T-helper 2 cell treated with Interferon-gamma antibody and Interleukin-4, amounts not matched to agents 5 μg/mL and 100 μg/mL, for 36 hours (primary cell): ENCODE measurements around the gene TCF4.

ENCODE experiments used
- DNase-seq: peaks from one replicate; pipeline ENCODE4 v3.0.0; 2021; ENCODE audit warnings: low spot score
- H3K27ac Mint-ChIP-seq: one replicate; pipeline ENCODE4 v1.8.0; 2021; ENCODE audit warnings: mild to moderate bottlenecking, mixed read lengths
- H3K27me3 Mint-ChIP-seq: one replicate; pipeline ENCODE4 v1.8.0; 2021; ENCODE audit warnings: low read depth, mixed read lengths
- H3K36me3 Mint-ChIP-seq: one replicate; pipeline ENCODE4 v1.8.0; 2021; ENCODE audit warnings: low read depth, mixed read lengths
- H3K4me1 Mint-ChIP-seq: one replicate; pipeline ENCODE4 v1.8.0; 2021; ENCODE audit warnings: low read depth, mixed read lengths
- H3K4me3 Mint-ChIP-seq: one replicate; pipeline ENCODE4 v1.8.0; 2022; ENCODE audit warnings: mild to moderate bottlenecking, moderate library complexity, mixed read lengths
- H3K9me3 Mint-ChIP-seq: one replicate; pipeline ENCODE4 v1.8.0; 2021; ENCODE audit warnings: mixed read lengths

The TCF4 gene

DNA sequence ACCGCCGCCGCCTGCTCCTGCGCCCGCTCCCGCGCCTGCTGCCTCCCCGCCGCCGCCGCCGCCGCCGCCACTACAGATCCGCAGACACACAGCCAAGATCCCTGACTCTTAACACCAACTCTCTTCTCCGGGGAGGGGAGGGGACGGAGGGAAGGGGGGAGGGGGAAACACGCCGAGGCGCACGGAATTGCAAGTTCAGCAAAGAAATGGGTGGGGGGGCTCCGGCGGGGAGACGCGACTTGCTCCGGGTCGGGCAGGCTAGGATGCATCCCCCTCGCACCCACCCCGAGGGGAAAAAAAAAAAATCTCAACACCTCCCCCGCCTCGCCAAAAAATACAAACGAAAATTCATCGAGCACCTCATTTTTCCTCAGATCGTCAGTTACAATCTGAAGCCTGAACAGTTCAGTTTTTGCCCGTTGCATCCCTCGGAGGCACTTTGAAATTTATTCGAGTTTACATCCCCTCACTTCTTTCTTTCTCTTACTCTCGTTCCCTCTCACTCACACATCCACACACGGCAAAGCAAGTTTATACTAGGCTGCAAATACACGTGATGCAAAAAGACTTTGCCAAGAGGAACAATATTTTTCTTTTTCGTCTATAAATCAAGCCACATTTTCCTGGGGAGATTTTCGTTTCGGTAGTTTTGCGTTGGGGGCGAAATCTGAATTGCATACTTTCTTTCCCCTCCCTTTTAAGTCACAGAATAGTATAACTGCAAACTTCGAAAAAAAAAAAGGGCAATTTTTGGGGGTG lies at the start of gene TCF4:
TSS of gene TCF4 (minus strand) at position 82 of the 759 bp plus-strand sequence. CDS start 1,076 bp downstream, outside the sequence.
- H3K36me3 Mint-ChIP-seq = peaks cover 2% of the 10 kb centered on the region
- no peaks in the 10 kb centered on the region for H3K9me3 Mint-ChIP-seq
- H3K27ac Mint-ChIP-seq = peak within 1 kb of the TSS; percentile 87
- DNase-seq = peak; percentile 49
- H3K4me1 Mint-ChIP-seq = peaks cover 26% of the 10 kb centered on the region
- peaks cover 36% of the 10 kb centered on the region for H3K27me3 Mint-ChIP-seq
- peak within 1 kb of the TSS; percentile 91 for H3K4me3 Mint-ChIP-seq

DNA sequence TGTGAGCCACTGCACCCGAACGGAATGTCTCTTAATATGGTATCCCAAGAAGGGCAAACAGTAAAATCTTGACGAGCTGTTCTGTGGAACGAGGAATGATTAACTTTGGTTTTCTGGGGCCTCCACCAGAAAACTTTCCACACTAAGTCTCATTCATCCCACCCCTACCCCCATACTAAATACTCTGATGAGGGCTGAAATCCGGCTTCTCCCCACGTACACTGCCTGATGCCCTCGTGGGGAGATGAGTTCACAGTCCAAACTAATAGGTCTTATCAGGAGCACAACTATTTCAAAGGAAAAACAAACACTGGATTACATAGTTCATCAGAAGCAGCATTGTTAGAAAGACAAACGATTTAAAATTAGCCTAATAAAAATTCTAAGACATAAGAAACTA lies 49.2 kb upstream of the TCF4 start:
- H3K4me3 Mint-ChIP-seq = no peak overlapping the region
- peaks cover 2% of the 10 kb centered on the region for H3K9me3 Mint-ChIP-seq
- no peaks in the 10 kb centered on the region for H3K36me3 Mint-ChIP-seq
- no peaks in the 10 kb centered on the region for H3K4me1 Mint-ChIP-seq
- DNase-seq = no peak
- H3K27me3 Mint-ChIP-seq = no peaks in the 10 kb centered on the region
- no peak overlapping the region for H3K27ac Mint-ChIP-seq

DNA sequence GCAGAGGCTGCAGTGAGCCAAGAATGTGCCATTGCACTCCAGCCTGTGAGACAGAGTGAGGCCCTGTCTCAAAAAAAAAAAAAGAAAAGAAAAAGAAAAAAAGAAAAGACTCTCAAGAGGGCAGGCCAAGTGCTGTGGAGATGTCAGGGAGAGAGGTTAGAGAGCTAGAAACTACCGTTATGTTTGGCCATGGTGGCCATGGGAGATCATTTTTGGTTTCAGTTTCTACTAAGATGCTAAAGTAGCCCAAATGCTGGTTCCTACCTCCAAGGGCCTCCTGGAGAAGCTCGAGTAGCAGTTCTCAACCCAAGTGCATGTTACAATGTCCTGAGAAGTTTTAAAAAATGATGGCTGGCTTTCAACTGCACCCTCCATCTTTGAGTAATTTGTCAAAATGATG lies 47.4 kb upstream of the TCF4 start:
- Mint-ChIP-seq H3K27ac (no peak overlapping the region), H3K36me3 (no peaks in the 10 kb centered on the region), H3K9me3 (peaks cover 2% of the 10 kb centered on the region), H3K27me3 (no peaks in the 10 kb centered on the region), H3K4me3 (no peak overlapping the region), H3K4me1 (no peaks in the 10 kb centered on the region)
- no peak for DNase-seq

DNA sequence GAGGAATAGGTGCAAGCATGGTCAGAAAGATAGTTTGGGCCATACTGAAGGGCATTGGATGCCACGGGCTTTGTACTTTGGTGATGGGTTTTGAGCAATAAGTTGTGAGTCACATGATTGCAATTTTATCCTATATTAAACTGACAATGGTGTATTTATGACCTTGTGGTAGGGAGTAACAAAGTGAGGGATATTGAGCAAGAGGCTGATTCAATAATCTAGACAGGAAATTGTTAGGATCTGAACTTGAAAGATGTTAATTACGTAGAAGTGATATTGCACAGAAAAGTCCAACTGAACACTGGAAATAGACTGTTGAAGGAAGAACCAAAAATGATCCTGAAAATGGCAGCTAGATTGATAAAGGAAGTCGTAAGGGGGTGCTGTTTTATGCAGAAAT lies 46.6 kb upstream of the TCF4 start:
- Mint-ChIP-seq H3K36me3 (no peaks in the 10 kb centered on the region), H3K9me3 (peaks cover 2% of the 10 kb centered on the region), H3K4me3 (no peak overlapping the region), H3K27me3 (no peaks in the 10 kb centered on the region), H3K27ac (no peak overlapping the region), H3K4me1 (no peaks in the 10 kb centered on the region)
- DNase-seq = no peak

DNA sequence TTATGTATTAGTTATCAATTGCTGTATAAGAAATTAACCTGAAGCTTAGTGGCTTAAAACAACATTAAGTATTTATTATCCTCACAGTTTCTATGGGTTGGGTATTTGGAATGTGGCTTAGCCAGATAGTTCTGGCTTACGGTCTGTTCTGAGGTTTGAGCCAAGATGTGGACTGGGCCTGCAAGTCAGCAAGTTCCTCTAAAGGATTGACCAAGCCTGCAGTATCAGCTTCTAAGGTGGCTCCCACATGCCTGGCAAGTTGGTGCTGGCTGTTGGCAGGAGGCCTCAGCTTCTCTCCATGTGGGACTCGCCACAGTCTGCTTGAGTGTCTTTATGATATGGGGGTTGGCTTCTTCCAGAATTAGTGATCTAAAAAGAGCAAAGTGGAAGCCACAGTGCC lies 45.0 kb upstream of the TCF4 start:
- H3K9me3 Mint-ChIP-seq = peaks cover 2% of the 10 kb centered on the region
- H3K27ac Mint-ChIP-seq = no peak overlapping the region

DNA sequence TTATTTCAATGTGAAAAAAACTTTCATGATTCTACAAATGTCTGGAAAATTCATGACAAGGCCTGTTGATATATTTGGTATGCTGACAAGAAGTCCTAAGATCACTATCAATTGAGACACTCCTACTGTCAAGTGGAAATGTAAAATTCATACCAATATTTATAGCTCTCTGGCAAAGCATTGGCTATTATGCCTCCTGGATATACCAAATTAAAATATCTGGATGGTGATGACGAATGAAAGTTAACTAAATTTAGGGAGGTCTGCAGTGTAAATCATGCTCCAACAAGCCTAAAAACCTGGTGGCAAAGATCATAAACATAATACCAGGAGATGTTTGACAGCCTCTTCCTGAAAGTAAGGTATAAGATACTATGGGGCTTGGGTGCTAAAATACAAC lies 41.1 kb upstream of the TCF4 start:
- H3K27me3 Mint-ChIP-seq = no peaks in the 10 kb centered on the region
- peaks cover 2% of the 10 kb centered on the region for H3K9me3 Mint-ChIP-seq
- DNase-seq = no peak
- no peak overlapping the region for H3K4me3 Mint-ChIP-seq
- no peak overlapping the region for H3K27ac Mint-ChIP-seq
- H3K36me3 Mint-ChIP-seq = no peaks in the 10 kb centered on the region
- no peaks in the 10 kb centered on the region for H3K4me1 Mint-ChIP-seq

More for the DNA sequence above, 45.0 kb upstream of the TCF4 start:
- Mint-ChIP-seq H3K4me1 (no peaks in the 10 kb centered on the region), H3K36me3 (no peaks in the 10 kb centered on the region), H3K4me3 (no peak overlapping the region), H3K27me3 (no peaks in the 10 kb centered on the region)
- DNase-seq = no peak

DNA sequence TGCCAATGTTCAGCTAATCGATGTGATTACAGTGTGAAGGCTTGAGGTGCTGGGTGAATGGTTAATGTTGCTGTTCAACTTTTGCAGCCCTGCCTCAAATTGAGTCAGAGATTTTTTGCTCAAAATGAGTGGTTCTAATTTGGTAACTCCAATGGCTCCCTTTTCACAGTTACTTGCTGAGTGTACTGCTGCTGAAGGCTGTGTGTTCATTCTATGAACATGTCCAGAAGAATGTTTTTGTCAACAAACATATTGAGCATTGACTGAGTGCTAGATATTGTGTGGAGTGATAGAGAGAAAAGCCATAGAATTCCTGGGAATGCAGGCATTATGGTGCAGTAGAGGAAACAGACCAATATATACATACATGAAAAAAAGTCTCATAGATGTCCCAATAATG lies 39.0 kb upstream of the TCF4 start:
- Mint-ChIP-seq H3K27ac (no peak overlapping the region), H3K4me3 (no peak overlapping the region), H3K9me3 (no peaks in the 10 kb centered on the region), H3K4me1 (no peaks in the 10 kb centered on the region), H3K36me3 (no peaks in the 10 kb centered on the region), H3K27me3 (no peaks in the 10 kb centered on the region)
- DNase-seq = no peak

DNA sequence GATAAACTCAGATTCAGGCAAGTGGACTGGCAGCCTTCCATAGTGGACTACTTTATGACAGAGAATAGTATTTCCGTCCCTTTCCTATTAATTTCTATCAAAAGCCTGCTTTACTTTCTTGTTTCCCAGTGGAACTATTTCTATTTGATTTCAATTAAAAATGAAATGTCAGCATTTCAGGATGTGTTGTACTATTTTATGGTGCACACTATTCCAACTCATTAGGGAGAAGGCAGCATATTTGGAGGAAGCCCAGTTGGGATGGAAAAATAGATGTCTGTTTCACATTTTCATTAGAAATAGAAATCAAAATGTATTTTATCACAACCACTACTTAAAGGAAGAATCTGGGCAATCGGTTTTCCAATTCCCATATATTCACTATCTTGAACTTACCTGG lies 37.9 kb upstream of the TCF4 start:
- H3K27me3 Mint-ChIP-seq = no peaks in the 10 kb centered on the region
- H3K36me3 Mint-ChIP-seq = no peaks in the 10 kb centered on the region
- no peak for DNase-seq
- H3K9me3 Mint-ChIP-seq = no peaks in the 10 kb centered on the region
- H3K4me1 Mint-ChIP-seq = no peaks in the 10 kb centered on the region
- H3K4me3 Mint-ChIP-seq = no peak overlapping the region
- no peak overlapping the region for H3K27ac Mint-ChIP-seq

DNA sequence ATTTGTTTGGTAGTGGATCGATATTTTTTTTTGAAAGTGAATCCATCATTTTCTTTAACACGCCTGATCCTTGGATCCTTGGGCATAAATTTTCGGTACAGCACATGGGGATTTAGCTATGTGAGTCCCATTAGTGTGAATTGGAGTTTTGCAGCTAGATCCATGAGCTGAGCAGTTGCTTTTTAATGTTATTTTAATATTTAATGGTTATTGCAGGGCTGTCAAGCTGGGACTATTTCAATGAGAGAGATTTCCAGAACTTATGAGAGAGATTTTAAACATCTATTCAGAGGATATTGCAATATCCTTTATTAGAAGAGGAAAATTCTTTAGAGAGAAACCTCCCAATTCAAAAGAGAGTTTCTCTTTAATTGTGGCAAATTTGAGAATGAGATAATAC lies 35.6 kb upstream of the TCF4 start:
- H3K4me1 Mint-ChIP-seq = no peaks in the 10 kb centered on the region
- no peaks in the 10 kb centered on the region for H3K27me3 Mint-ChIP-seq
- H3K4me3 Mint-ChIP-seq = no peak overlapping the region
- H3K36me3 Mint-ChIP-seq = no peaks in the 10 kb centered on the region
- H3K27ac Mint-ChIP-seq = no peak overlapping the region
- no peaks in the 10 kb centered on the region for H3K9me3 Mint-ChIP-seq
- DNase-seq = no peak

DNA sequence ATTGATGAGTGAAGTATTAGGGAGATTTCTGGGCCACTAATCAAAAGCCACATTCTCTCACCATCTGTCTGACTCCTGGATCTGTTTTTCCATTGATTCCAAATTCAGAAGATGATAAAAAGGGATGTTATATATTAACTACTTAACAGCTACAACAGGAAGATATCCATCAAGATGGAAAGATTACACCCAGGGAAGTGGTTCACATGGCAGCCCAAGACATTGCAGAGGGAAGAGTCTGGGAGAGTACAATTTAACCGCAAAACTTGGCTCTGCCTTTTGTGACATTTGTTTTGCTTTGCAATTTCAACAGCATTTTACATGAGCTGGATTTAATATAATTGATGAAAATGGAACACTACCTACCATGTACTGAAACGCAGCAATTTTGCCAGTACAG lies 22.5 kb upstream of the TCF4 start:
- no peak overlapping the region for H3K4me3 Mint-ChIP-seq
- H3K9me3 Mint-ChIP-seq = no peaks in the 10 kb centered on the region
- no peaks in the 10 kb centered on the region for H3K4me1 Mint-ChIP-seq
- no peak overlapping the region for H3K27ac Mint-ChIP-seq
- no peak for DNase-seq
- no peaks in the 10 kb centered on the region for H3K27me3 Mint-ChIP-seq
- H3K36me3 Mint-ChIP-seq = no peaks in the 10 kb centered on the region

DNA sequence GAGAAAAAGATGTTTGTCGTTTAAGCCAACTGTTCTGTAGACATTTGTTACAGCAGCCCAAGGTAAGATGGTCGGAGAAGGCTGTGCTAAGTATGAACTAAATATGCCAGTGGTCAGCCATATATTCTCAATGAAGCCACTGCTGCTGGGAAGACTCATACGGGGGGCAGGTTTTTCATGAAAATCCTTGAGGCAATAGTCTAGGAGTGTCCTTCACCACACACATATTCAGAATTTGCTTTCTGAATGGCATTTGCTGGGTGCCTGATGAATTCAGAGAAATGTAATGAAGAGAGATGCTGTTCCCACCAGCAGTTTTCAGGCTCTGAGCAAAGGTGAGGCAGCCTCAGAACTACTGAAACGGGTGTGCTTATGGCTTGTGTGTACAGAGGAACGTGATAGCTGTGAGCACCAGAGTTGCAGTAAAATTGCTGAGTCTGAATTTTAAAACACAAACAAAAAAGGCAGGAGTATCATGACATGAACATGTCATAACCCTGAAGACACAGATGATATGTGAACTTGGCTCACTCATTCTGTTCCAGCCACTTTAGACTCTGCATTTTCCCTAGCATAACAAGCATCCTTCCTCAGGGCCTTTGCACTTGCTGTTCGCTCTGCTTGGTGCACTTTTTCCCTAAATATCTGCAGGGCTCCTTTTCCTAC lies 21.3 kb upstream of the TCF4 start:
- H3K36me3 Mint-ChIP-seq = no peaks in the 10 kb centered on the region
- no peak overlapping the region for H3K27ac Mint-ChIP-seq
- no peaks in the 10 kb centered on the region for H3K27me3 Mint-ChIP-seq
- H3K9me3 Mint-ChIP-seq = no peaks in the 10 kb centered on the region
- DNase-seq = no peak
- H3K4me1 Mint-ChIP-seq = no peaks in the 10 kb centered on the region
- H3K4me3 Mint-ChIP-seq = no peak overlapping the region

DNA sequence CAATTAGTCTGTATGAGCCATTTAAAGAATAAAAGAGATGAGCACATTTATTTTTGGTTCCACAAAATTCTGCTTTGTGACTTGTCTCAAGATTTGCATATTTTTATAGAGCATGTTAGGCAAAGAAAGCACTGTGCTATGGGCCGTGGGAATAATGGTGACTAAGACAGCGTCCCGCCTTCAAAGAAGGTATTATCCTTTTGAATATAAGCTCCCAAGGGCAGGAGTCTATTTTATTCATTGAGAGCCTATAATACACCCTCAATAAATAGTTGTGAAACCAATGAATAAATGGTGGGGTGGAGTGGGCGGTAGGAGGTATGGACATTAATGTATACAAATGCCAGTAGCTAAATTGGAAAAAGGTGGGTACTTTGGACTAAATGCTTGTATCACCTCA lies 20.5 kb upstream of the TCF4 start:
- Mint-ChIP-seq H3K27ac (no peak overlapping the region), H3K36me3 (no peaks in the 10 kb centered on the region), H3K27me3 (no peaks in the 10 kb centered on the region), H3K4me3 (no peak overlapping the region), H3K4me1 (no peaks in the 10 kb centered on the region), H3K9me3 (no peaks in the 10 kb centered on the region)
- no peak for DNase-seq

DNA sequence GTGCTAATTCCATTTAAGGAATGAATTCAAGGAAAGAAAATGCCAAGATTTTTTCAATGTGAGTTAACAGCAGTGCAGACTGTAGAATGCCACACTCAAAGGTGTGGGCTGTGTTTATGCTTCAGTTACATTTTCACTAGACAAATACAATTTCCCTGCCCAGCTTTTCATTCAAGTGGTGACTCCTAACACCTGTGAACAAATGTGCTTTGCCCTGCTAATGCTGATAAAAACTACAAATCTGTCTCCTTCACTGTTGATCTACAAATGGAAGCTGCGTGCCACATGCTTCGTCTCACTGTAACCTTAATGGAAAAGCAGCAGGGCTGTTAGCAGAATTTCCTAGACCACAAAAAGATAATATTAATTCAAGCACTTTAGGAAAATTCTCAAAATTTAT lies 19.8 kb upstream of the TCF4 start:
- no peaks in the 10 kb centered on the region for H3K27me3 Mint-ChIP-seq
- H3K4me3 Mint-ChIP-seq = no peak overlapping the region
- H3K9me3 Mint-ChIP-seq = no peaks in the 10 kb centered on the region
- no peak for DNase-seq
- H3K36me3 Mint-ChIP-seq = no peaks in the 10 kb centered on the region
- no peak overlapping the region for H3K27ac Mint-ChIP-seq
- H3K4me1 Mint-ChIP-seq = no peaks in the 10 kb centered on the region

DNA sequence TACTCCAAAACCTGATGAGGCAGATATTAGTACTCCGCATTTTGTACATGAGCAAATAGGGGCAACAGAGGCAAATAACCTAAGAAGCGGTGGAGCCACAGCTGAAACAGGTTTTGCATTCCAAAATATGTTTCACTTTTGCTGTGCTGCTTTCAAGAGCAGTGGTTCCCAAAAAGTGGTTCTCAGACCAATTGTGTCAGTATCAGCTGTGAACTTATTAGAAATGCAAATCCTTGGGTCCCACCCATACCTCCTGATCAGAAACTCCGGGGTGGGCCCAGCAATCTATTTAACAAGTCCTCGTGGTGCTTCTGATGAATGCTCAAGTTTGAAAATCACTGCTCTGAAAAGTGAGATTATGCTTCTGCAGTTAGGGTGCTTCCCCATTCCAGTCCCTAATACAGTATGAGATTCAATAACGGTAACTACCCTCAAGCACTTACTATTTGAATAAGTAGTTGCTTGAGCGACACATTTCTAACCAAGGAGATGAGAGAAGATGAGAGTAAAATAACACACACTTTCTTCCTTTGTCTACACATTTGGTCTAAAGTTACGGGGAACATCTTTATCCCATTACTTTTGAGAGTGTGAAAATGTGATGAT lies 17.8 kb upstream of the TCF4 start:
- no peaks in the 10 kb centered on the region for H3K4me1 Mint-ChIP-seq
- no peak overlapping the region for H3K27ac Mint-ChIP-seq
- H3K9me3 Mint-ChIP-seq = no peaks in the 10 kb centered on the region
- H3K36me3 Mint-ChIP-seq = no peaks in the 10 kb centered on the region
- H3K27me3 Mint-ChIP-seq = no peaks in the 10 kb centered on the region
- no peak overlapping the region for H3K4me3 Mint-ChIP-seq
- no peak for DNase-seq
